ENCODE measurements around the gene HOXB7.

Gene HOXB7

GRCh38 chr17:48621410-48622392 lies 10.9 kb upstream of the HOXB7 start:
- Mint-ChIP-seq H3K4me1 (ENCODE audit: low read depth) (peaks cover 33% of the 10 kb centered on the region), H3K27ac (no peak overlapping the region), H3K27me3 (peaks cover 81% of the 10 kb centered on the region), H3K4me3 (no peak overlapping the region), H3K9me3 (no peaks in the 10 kb centered on the region), H3K36me3 (ENCODE audit: low read depth) (no peaks in the 10 kb centered on the region)

GRCh38 chr17:48620461-48621139 lies 9.8 kb upstream of the HOXB7 start:
- H3K27me3 Mint-ChIP-seq, result peaks cover 85% of the 10 kb centered on the region
- H3K36me3 Mint-ChIP-seq (ENCODE audit: low read depth), result no peaks in the 10 kb centered on the region
- peaks cover 26% of the 10 kb centered on the region for H3K4me1 Mint-ChIP-seq (ENCODE audit: low read depth)
- no peak overlapping the region for H3K4me3 Mint-ChIP-seq
- no peak overlapping the region for H3K27ac Mint-ChIP-seq
- no peaks in the 10 kb centered on the region for H3K9me3 Mint-ChIP-seq

- peak overlapping the region; percentile 17 for H3K4me3 Mint-ChIP-seq
- peaks cover 90% of the 10 kb centered on the region for H3K27me3 Mint-ChIP-seq
- no peak overlapping the region for H3K27ac Mint-ChIP-seq
- peaks cover 30% of the 10 kb centered on the region for H3K4me1 Mint-ChIP-seq (ENCODE audit: low read depth)
- H3K9me3 Mint-ChIP-seq, result no peaks in the 10 kb centered on the region
- no peaks in the 10 kb centered on the region for H3K36me3 Mint-ChIP-seq (ENCODE audit: low read depth)
These were observed 9.1 kb upstream of the HOXB7 start for GRCh38 chr17:48619826-48620449.

- Mint-ChIP-seq H3K4me1 (ENCODE audit: low read depth) (peaks cover 44% of the 10 kb centered on the region), H3K36me3 (ENCODE audit: low read depth) (no peaks in the 10 kb centered on the region), H3K27ac (no peak overlapping the region), H3K27me3 (peaks cover 92% of the 10 kb centered on the region), H3K9me3 (no peaks in the 10 kb centered on the region), H3K4me3 (peak overlapping the region; percentile 55)
These were observed 7.6 kb upstream of the HOXB7 start for GRCh38 chr17:48618256-48618896.

- no peak overlapping the region for H3K27ac Mint-ChIP-seq
- H3K4me3 Mint-ChIP-seq, result no peak overlapping the region
- peaks cover 49% of the 10 kb centered on the region for H3K4me1 Mint-ChIP-seq (ENCODE audit: low read depth)
These were observed 6.8 kb upstream of the HOXB7 start for GRCh38 chr17:48617471-48618255.

GRCh38 chr17:48616717-48617470 lies 6.1 kb upstream of the HOXB7 start:
- Mint-ChIP-seq H3K4me3 (peak overlapping the region; percentile 9), H3K9me3 (no peaks in the 10 kb centered on the region), H3K4me1 (ENCODE audit: low read depth) (peaks cover 55% of the 10 kb centered on the region), H3K36me3 (ENCODE audit: low read depth) (no peaks in the 10 kb centered on the region), H3K27me3 (peaks cover 88% of the 10 kb centered on the region), H3K27ac (no peak overlapping the region)

More at GRCh38 chr17:48617471-48618255, 6.8 kb upstream of the HOXB7 start:
- Mint-ChIP-seq H3K9me3 (no peaks in the 10 kb centered on the region), H3K36me3 (ENCODE audit: low read depth) (no peaks in the 10 kb centered on the region), H3K27me3 (peaks cover 91% of the 10 kb centered on the region)

GRCh38 chr17:48615963-48616716 lies 5.3 kb upstream of the HOXB7 start:
- Mint-ChIP-seq H3K27me3 (peaks cover 88% of the 10 kb centered on the region), H3K36me3 (ENCODE audit: low read depth) (no peaks in the 10 kb centered on the region), H3K4me1 (ENCODE audit: low read depth) (peaks cover 63% of the 10 kb centered on the region), H3K4me3 (no peak overlapping the region), H3K27ac (no peak overlapping the region), H3K9me3 (no peaks in the 10 kb centered on the region)

GRCh38 chr17:48615047-48615962 lies 4.5 kb upstream of the HOXB7 start, which contains the start of gene HOXB8:
Gene HOXB8, minus strand, starts transcription at chr17:48615292. Its CDS starts 588 bp downstream, at chr17:48614704.
- H3K9me3 Mint-ChIP-seq, result no peaks in the 10 kb centered on the region
- no peaks in the 10 kb centered on the region for H3K36me3 Mint-ChIP-seq (ENCODE audit: low read depth)

GRCh38 chr17:48613862-48614694 lies 3.3 kb upstream of the HOXB7 start:
- H3K4me3 Mint-ChIP-seq, result peak overlapping the region; percentile 54
- H3K36me3 Mint-ChIP-seq (ENCODE audit: low read depth), result no peaks in the 10 kb centered on the region
- H3K4me1 Mint-ChIP-seq (ENCODE audit: low read depth), result peaks cover 64% of the 10 kb centered on the region
- H3K9me3 Mint-ChIP-seq, result no peaks in the 10 kb centered on the region
- peaks cover 81% of the 10 kb centered on the region for H3K27me3 Mint-ChIP-seq
- H3K27ac Mint-ChIP-seq, result no peak overlapping the region

More at GRCh38 chr17:48615047-48615962, 4.5 kb upstream of the HOXB7 start, which contains the start of gene HOXB8:
- H3K27me3 Mint-ChIP-seq, result peaks cover 86% of the 10 kb centered on the region
- H3K27ac Mint-ChIP-seq, result peak within 1 kb of the TSS; percentile 67
- H3K4me3 Mint-ChIP-seq, result peak within 1 kb of the TSS; percentile 54
- H3K4me1 Mint-ChIP-seq (ENCODE audit: low read depth), result peaks cover 69% of the 10 kb centered on the region

GRCh38 chr17:48612854-48613691 lies 2.3 kb upstream of the HOXB7 start:
- Mint-ChIP-seq H3K36me3 (ENCODE audit: low read depth) (no peaks in the 10 kb centered on the region), H3K4me1 (ENCODE audit: low read depth) (peaks cover 54% of the 10 kb centered on the region), H3K27me3 (peaks cover 79% of the 10 kb centered on the region), H3K4me3 (peak overlapping the region; percentile 81), H3K27ac (no peak overlapping the region), H3K9me3 (no peaks in the 10 kb centered on the region)

GRCh38 chr17:48612456-48612853 lies 1.6 kb upstream of the HOXB7 start:
- Mint-ChIP-seq H3K27ac (no peak overlapping the region), H3K4me1 (ENCODE audit: low read depth) (peaks cover 53% of the 10 kb centered on the region), H3K4me3 (peak overlapping the region; percentile 75), H3K27me3 (peaks cover 79% of the 10 kb centered on the region), H3K9me3 (no peaks in the 10 kb centered on the region), H3K36me3 (ENCODE audit: low read depth) (no peaks in the 10 kb centered on the region)
